Panc1 (cell line): ENCODE data around the gene ST3GAL6.

Experiments used
- SIN3A ChIP-seq: IDR thresholded peaks from 2 replicates; pipeline ENCODE4 v1.6.1; 2012; ENCODE audit warnings: low read depth, mild to moderate bottlenecking, low read length, moderate library complexity, borderline replicate concordance; ENCODE audit not compliant: insufficient read depth
- TF ChIP-seq, protein P1 (sequence below): fragments of 450-650 bp; IDR thresholded peaks from 2 replicates; pipeline ENCODE4 v1.5.1; 2017; ENCODE audit warnings: mild to moderate bottlenecking

DNA sequence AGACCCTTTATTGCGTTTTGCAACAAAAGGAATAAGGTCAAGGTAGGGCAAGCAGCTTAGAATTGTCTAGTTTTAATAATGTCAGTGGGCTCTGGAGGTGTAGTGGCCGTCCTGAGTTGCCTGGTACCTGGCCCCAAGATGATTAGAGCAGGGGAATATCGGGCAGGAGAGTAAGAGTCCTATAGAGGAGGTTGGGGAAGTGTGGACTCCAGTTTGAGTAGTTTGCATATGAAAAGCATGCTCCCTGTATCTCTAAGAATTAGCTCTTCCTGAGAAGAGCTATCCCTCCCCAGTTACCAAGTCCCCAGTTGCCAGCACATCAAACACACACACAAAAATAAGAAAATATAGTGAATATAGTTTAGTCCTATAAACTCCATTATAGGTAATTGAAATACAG is 49.2 kb upstream of the ST3GAL6 start:
- no peak for TF ChIP-seq SIN3A
- TF ChIP-seq, protein P1, sequence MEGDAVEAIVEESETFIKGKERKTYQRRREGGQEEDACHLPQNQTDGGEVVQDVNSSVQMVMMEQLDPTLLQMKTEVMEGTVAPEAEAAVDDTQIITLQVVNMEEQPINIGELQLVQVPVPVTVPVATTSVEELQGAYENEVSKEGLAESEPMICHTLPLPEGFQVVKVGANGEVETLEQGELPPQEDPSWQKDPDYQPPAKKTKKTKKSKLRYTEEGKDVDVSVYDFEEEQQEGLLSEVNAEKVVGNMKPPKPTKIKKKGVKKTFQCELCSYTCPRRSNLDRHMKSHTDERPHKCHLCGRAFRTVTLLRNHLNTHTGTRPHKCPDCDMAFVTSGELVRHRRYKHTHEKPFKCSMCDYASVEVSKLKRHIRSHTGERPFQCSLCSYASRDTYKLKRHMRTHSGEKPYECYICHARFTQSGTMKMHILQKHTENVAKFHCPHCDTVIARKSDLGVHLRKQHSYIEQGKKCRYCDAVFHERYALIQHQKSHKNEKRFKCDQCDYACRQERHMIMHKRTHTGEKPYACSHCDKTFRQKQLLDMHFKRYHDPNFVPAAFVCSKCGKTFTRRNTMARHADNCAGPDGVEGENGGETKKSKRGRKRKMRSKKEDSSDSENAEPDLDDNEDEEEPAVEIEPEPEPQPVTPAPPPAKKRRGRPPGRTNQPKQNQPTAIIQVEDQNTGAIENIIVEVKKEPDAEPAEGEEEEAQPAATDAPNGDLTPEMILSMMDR = no peak
